Measurements from ENCODE around the gene NECTIN2.
"Not testable (repeated sequence)": the region's sequence is repeated elsewhere in the genome, so short reads cannot be mapped to it uniquely, and the experiment has no call there.

Gene NECTIN2

DNA sequence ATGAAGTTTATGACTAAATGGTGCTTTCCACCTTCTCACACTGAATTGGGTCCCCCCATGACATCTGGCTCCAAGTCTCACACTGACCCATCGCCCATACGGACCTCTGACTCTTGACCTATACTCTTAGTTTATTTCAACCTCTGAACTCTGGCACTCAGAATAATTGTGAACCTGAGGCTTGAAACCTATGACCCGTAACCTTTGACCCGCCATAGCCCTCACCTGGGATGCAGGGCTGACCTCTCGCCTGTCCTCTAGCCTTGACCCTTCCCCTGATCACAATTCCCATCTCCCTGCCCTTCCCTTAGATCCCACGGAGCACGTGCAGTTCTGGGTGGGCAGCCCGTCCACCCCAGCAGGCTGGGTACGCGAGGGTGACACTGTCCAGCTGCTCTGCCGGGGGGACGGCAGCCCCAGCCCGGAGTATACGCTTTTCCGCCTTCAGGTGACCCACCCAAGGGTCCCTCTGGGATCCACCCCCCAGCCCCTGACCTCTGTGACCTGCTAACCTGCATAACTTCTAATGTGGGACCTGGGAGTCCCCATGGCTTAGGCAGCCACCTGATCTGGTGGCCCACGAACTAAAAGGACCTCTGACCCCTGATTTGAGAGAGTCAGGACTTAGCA is 32.1 kb upstream of the NECTIN2 start:
- DNase-seq, result no peak
- in situ Hi-C loops (cut with HindIII; ENCODE audit: low pct_ligation_motif_present, low pct_unique_long_range_greater_than_20kb, low sequenced_read_pairs), result no loop called here

DNA sequence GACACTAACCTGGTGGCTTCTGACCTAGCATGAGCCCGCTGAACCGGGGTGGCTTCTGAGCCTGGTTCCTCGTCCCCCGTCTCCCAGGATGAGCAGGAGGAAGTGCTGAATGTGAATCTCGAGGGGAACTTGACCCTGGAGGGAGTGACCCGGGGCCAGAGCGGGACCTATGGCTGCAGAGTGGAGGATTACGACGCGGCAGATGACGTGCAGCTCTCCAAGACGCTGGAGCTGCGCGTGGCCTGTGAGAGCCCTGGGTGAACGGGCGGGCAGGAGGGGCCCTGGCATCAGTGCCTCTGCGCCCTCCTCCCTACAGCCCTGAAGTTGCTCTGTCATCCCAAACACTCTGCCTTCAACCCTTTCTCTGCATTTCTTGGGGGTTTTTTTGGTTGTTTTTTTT is 31.6 kb upstream of the NECTIN2 start:
- in situ Hi-C loops (cut with HindIII; ENCODE audit: low pct_ligation_motif_present, low pct_unique_long_range_greater_than_20kb, low sequenced_read_pairs), result no loop called here
- no peak for DNase-seq

GRCh38 chr19:44816301-44816700 is 29.8 kb upstream of the NECTIN2 start:
- in situ Hi-C loops (cut with HindIII; ENCODE audit: low pct_ligation_motif_present, low pct_unique_long_range_greater_than_20kb, low sequenced_read_pairs), result no loop called here
- no peak for DNase-seq

GRCh38 chr19:44817725-44818465 is 28.2 kb upstream of the NECTIN2 start:
- in situ Hi-C loops (cut with HindIII; ENCODE audit: low pct_ligation_motif_present, low pct_unique_long_range_greater_than_20kb, low sequenced_read_pairs), result no loop called here
- DNase-seq, result no peak

GRCh38 chr19:44818466-44819031 is 27.5 kb upstream of the NECTIN2 start:
- no peak for DNase-seq
- in situ Hi-C loops (cut with HindIII; ENCODE audit: low pct_ligation_motif_present, low pct_unique_long_range_greater_than_20kb, low sequenced_read_pairs), result no loop called here

DNA sequence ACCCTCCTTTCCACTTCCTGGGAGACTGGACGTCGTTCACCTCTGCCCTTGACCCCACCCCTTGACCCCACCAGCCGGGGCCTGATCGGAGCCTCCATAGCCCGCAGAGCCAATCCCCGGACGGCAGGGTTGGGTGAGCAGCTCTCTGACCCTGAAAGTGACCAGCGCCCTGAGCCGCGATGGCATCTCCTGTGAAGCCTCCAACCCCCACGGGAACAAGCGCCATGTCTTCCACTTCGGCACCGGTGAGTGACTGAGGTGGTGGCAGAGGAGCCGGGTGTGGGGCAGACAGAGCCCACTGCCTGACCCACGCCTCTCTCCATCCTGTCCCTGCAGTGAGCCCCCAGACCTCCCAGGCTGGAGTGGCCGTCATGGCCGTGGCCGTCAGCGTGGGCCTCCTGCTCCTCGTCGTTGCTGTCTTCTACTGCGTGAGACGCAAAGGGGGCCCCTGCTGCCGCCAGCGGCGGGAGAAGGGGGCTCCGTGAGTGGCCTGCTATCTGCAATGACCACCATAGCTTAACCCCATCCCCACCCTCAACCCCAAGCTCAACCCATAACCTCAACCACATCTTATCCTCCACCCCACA is 26.8 kb upstream of the NECTIN2 start:
- in situ Hi-C loops (cut with HindIII; ENCODE audit: low pct_ligation_motif_present, low pct_unique_long_range_greater_than_20kb, low sequenced_read_pairs), result no loop called here
- no peak for DNase-seq

GRCh38 chr19:44820648-44821609 is 25.2 kb upstream of the NECTIN2 start:
- no peak for DNase-seq
- in situ Hi-C loops (cut with HindIII; ENCODE audit: low pct_ligation_motif_present, low pct_unique_long_range_greater_than_20kb, low sequenced_read_pairs), result no loop called here

DNA sequence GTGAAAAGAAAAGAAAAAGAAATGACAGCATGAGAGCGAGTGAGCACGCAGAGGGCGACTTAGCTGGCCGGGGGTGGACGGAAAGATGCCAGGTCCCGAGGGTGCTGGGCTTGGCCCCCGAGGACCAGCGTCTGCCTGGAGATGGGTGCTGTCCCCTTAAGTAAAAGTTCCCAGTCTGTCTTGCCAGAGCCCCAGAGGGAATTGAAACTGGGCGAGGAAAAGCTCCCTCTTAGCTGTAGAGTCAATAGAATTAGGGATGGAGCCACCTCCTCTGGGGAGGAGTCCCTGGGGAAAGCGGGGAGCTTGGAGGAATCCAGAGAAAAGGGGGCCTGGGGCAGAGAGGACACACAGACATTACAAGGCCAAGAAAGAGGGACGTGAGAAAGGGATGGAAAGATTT is 23.9 kb upstream of the NECTIN2 start:
- in situ Hi-C loops (cut with HindIII; ENCODE audit: low pct_ligation_motif_present, low pct_unique_long_range_greater_than_20kb, low sequenced_read_pairs), result no loop called here
- DNase-seq, result no peak

DNA sequence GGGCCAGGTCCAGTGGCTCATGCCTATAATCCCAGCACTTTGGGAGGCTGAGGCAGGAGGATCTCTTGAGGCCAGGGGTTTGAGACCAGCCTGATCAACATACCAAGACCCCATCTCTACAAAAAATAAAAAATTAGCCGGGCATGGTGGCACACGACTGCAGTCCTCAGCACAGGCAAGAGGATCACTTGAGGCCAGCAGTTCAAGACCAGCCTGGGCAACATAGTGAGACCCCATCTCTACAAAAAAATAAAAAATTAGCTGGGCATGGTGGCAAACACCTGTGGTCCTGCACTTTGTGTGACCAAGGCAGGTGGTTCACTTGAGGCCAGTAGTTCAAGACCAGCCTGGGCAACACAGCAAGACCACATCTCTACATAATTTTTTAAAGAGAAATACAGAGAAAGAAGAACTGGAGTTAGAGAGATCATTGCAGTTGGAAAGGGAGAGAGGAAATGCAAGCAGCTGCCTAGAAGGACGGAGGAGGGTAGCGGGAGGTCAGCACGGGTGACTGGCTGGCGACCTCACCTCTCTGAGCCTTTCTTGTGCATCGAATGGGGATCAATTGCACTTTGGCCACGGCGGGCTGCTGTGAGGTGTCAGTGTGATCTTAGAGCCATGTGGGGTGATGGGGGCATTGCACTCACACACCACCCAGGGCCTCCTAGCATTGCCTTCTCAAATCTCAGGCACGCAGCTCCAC is 23.3 kb upstream of the NECTIN2 start:
- DNase-seq, result no peak
- in situ Hi-C loops (cut with HindIII; ENCODE audit: low pct_ligation_motif_present, low pct_unique_long_range_greater_than_20kb, low sequenced_read_pairs), result no loop called here

GRCh38 chr19:44823373-44823698 is 22.8 kb upstream of the NECTIN2 start:
- DNase-seq, result no peak
- in situ Hi-C loops (cut with HindIII; ENCODE audit: low pct_ligation_motif_present, low pct_unique_long_range_greater_than_20kb, low sequenced_read_pairs), result no loop called here

DNA sequence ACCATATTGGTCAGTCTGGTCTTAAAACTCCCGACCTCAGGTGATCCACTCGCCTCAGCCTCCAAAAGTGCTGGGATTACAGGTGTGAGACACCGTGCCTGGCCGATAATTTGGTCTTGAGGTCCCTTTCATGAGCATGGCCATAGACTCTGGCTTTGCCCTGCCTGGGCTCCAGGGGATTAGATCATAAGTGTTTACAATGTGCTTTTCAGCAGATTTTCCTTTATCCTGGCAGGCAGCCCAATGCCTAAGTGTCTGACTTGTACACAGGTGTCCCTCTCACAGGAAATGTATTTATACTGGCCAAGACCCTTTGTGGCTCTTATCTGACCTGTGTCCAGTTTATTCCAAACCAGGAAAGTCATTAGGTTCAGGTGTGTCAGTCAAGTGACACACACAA is 21.3 kb upstream of the NECTIN2 start:
- DNase-seq, result no peak
- in situ Hi-C loops (cut with HindIII; ENCODE audit: low pct_ligation_motif_present, low pct_unique_long_range_greater_than_20kb, low sequenced_read_pairs), result no loop called here

- in situ Hi-C loops (cut with HindIII; ENCODE audit: low pct_ligation_motif_present, low pct_unique_long_range_greater_than_20kb, low sequenced_read_pairs), result not testable (repeated sequence)
Observed at GRCh38 chr19:44832875-44833274, 13.2 kb upstream of the NECTIN2 start.

GRCh38 chr19:44834399-44834798 is 11.7 kb upstream of the NECTIN2 start:
- DNase-seq; in situ Hi-C loops (cut with HindIII; ENCODE audit: low pct_ligation_motif_present, low pct_unique_long_range_greater_than_20kb, low sequenced_read_pairs): not testable (repeated sequence)

More at GRCh38 chr19:44832875-44833274, 13.2 kb upstream of the NECTIN2 start:
- not testable (repeated sequence) for DNase-seq

DNA sequence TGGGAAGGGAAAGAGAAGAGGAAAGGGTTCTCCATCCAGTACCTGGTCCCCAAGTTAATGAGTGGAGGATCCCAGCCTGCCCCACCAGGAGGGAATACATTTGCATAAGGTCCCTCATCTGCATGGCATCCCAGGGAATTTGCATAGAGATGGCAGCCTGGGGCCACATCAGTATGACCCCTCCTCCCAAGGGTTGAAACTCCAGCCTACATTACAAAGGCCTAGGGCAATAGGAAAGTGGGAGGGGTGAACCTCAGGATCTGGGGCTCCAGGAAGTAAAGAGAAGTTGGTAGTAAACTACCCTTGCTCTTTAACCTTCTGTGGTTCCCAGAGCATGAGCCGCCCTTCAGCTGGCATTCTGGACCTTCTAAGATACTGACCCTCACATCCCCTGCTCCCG is 6.8 kb upstream of the NECTIN2 start:
- in situ Hi-C loops (cut with HindIII; ENCODE audit: low pct_ligation_motif_present, low pct_unique_long_range_greater_than_20kb, low sequenced_read_pairs), result no loop called here
- no peak for DNase-seq

- DNase-seq, result no peak
- in situ Hi-C loops (cut with HindIII; ENCODE audit: low pct_ligation_motif_present, low pct_unique_long_range_greater_than_20kb, low sequenced_read_pairs), result no loop called here
Observed at GRCh38 chr19:44840811-44841210, 5.3 kb upstream of the NECTIN2 start.

DNA sequence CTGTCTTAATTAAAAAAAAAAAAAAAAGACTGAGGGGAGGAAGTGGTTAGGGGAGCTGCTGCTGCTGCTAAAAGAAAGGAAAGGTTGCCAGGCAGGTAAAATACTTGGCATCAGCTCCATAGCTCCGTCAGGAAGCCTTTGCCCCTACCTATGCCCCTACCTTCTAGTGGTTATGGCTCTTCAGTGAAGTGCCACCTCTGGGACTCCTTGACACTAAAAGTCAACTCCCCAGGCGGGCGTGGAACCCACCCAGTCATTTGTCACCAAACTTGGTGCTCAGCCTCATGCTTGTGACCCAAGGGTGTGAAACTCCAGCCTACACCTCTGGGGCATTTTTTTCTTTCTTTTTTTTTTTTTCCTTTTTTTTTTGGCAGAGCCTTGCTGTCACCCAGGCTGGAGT is 4.9 kb upstream of the NECTIN2 start:
- DNase-seq, result no peak
- in situ Hi-C loops (cut with HindIII; ENCODE audit: low pct_ligation_motif_present, low pct_unique_long_range_greater_than_20kb, low sequenced_read_pairs), result no loop called here

DNA sequence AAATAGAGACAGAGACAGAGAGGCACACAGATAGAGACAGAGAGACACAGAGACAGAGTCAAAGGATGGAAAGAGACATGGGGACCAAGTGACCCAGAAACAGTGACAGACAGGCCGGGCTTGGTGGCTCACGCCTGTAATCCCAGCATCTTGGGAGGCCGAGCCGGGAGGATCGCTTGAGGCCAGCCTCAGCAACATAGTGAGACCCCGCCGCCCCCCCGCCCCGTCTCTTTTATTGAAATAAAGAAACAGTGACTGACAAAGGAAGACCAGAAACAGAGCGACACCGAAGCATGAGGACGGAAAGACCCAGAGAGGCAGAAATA is 848 bp upstream of the NECTIN2 start:
- no peak for DNase-seq
- in situ Hi-C loops (cut with HindIII; ENCODE audit: low pct_ligation_motif_present, low pct_unique_long_range_greater_than_20kb, low sequenced_read_pairs), result no loop called here

DNA sequence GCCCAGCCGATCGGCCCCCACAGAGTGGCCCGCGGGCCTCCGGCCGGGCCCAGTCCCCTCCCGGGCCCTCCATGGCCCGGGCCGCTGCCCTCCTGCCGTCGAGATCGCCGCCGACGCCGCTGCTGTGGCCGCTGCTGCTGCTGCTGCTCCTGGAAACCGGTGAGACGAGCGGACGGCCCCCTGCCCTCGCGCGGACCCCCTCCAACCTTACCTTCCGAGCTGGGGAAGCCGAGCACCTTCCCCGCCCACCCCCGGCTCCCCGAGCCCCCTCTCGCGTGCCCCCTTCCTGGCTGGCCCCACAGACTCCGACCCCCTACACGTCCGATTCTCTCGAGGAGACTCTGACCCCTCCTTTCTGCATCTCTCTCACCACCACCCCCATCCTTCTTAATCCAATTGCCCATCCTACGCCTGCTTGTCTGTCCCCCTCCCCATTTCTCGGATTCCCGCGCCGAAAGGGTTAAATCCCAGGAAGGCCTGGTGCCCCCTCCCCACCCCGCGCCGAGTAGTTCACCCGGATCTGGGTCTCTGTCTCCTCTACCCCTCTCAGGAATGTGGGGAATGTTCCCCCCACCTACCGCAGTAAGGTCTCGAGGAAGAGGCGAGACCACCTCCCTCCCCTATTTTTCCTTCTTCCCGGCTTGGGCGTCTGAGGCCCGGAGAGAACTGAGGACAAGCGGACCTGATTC is 502 bp downstream of the NECTIN2 start:
- in situ Hi-C loops (cut with HindIII; ENCODE audit: low pct_ligation_motif_present, low pct_unique_long_range_greater_than_20kb, low sequenced_read_pairs), result no loop called here
- peak; percentile 46 for DNase-seq

Data from ACHN (cell line).